PFSK-1 (cell line): ENCODE measurements around the gene FBXO34.

ENCODE experiments used
- FOXP2 ChIP-seq: optimal IDR thresholded peaks from 2 replicates; pipeline ENCODE3; 2011; ENCODE audit warnings: borderline replicate concordance, control low read depth, inconsistent platforms; ENCODE audit not compliant: insufficient read depth; ENCODE audit errors: extremely low read length, extremely low read depth
- POLR2AphosphoS5 ChIP-seq: IDR thresholded peaks from 2 replicates; pipeline ENCODE4 v1.6.1; 2012; ENCODE audit warnings: low read depth, mild to moderate bottlenecking, control low read depth, low read length, moderate library complexity
- REST ChIP-seq, 2 experiments: IDR thresholded peaks; 2 replicates each; pipeline versions ENCODE4 v1.6.1 to v1.8.0; 2011 to 2012; ENCODE audit warnings: low read depth in 2 of 2, low read length in 2 of 2, control low read depth in 1 of 2, inconsistent platforms in 1 of 2, mild to moderate bottlenecking in 1 of 2, moderate library complexity in 1 of 2; ENCODE audit not compliant: insufficient read depth in 1 of 2
- SIN3A ChIP-seq: IDR thresholded peaks from 2 replicates; pipeline ENCODE4 v1.6.1; 2012; ENCODE audit warnings: mild to moderate bottlenecking, low read length, moderate library complexity, borderline replicate concordance; ENCODE audit not compliant: insufficient read depth
- TAF1 ChIP-seq: IDR thresholded peaks from 2 replicates; pipeline ENCODE4 v1.6.1; 2012; ENCODE audit warnings: low read length, control low read depth, borderline replicate concordance; ENCODE audit not compliant: insufficient read depth

Gene FBXO34

DNA sequence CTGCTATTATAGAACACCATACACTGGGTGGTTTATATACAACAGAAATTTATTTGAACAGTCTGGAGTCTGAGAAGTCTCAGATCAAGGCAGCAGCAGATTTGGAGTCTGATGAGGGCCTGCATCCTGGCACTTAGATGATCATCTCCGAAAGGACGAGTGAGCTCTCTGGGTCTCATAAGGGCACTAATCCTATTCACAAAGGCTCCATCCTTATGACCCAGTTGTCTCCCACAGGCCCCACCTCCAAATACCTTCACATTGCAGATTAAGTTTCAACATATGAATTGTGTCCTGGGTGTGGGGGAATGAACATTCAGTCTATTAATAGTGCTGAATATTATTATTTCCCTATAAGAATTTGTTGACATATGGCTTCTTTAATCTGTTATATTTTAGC lies 53.6 kb downstream of the FBXO34 start:
- TF ChIP-seq FOXP2, result no peak
- no peak for TF ChIP-seq TAF1
- no peak for TF ChIP-seq POLR2AphosphoS5

DNA sequence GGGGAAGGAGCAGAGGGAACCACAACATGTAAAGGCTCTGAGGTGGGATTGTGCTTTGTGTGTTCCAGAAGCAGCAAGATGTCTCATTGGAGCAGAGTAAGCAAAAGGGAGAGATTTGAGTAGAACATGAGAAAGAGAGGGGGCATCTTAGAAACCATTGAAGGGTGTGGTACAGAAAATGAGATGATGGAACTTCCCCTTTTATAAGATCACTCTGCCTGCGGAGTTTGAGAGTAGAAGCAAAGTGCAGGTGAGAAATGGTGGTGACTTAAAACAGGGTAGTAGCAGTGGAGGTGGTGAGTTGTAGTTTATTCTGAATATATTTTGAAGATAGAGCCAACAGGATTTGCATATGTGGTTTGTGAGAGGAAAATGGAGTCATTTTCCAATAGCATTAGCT lies 56.0 kb downstream of the FBXO34 start:
- TF ChIP-seq SIN3A (no peak), REST (IDR thresholded peaks at IDR 0.05; ENCODE audit: insufficient read depth in 1 of 2, low read depth in 2 of 2, low read length in 2 of 2) (no peak)

- TF ChIP-seq POLR2AphosphoS5 (no peak), REST (IDR thresholded peaks at IDR 0.05; ENCODE audit: insufficient read depth in 1 of 2, low read depth in 2 of 2, low read length in 2 of 2) (no peak), FOXP2 (no peak), SIN3A (no peak), TAF1 (no peak)
Measured at GRCh38 chr14:55328317-55328716, 57.1 kb downstream of the FBXO34 start.

DNA sequence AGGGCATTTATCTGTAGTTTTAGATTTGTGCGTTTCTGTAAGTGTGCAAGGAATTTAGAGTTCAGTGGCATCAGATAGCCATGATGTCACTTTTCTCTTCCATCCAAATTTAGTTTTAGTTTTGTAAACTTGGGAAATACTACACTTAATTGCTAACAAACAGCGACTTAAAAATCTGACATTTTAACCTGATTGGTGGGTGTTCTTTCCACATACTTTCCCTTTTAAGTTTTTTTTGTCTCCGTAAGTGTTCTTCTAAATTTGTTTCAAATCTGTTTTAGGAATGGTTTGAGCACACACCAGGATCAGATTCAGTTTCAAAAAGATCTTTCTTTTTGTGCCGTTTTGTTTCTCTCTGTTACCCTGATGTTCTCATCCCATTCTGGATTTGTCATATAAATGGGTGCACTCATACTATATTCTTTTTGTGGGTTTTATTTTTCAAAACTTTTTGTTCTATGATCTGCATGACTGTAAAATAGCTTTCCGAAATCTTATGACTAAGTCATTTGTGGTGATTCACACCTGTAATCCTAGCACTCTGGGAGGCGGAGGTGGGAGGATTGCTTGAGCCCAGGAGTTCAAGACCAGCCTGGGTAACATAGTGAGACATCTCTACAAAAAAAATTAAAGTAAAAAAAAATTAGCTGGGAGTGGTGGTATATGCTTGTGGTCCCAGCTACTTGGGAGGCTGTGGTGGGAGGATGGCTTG lies 58.9 kb downstream of the FBXO34 start:
- TF ChIP-seq FOXP2, result no peak
- no peak for TF ChIP-seq POLR2AphosphoS5
- no peak for TF ChIP-seq SIN3A
- no peak for TF ChIP-seq REST (IDR thresholded peaks at IDR 0.05; ENCODE audit: insufficient read depth in 1 of 2, low read depth in 2 of 2, low read length in 2 of 2)
- TF ChIP-seq TAF1, result no peak

DNA sequence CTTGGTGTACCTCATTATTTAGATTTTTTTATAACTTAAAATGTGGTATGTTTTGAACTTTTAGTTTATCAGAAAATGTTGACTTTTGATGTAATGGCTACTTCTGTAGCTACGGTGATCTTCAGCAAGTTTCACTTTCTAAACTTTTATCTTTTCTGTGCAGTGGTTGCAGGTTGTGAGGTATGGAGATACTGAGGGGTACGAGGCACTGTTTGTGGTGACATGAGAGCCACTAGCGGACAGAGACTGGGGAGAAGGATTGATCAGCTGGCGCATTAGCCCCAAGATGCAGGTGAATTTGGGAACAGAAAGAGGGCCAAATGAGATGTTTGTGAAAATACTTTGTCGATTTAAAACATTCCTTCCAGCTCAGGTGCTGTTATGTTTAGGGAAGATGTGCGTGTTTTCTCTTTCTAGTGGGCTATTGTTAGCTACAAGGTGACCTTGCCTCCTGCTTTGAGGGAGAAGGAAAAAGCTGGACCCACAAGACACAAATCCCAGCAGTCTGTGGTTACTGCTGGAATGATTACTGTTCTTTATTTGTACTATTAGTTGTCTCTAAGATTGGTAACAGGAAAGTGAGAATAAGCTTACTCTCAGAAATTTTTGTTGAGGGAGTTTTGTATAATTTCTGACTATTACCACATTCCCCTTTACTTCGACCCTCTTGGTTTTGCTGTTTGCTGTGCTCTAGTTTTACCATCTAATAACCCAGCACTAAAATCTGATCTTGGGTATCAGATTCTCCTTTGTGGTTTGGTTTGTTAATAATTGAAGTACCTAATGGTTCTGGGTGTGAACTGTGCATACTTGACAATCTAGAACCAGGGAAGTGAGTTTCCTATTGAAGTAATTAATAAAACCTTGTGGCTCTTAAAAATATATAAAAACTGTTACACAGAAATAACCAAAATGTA lies 61.7 kb downstream of the FBXO34 start:
- TF ChIP-seq POLR2AphosphoS5 (no peak), TAF1 (no peak), REST (IDR thresholded peaks at IDR 0.05; ENCODE audit: insufficient read depth in 1 of 2, low read depth in 2 of 2, low read length in 2 of 2) (no peak), FOXP2 (no peak), SIN3A (no peak)
